Adipocyte (in vitro differentiated cells): ENCODE results near the gene PWP1.

ENCODE experiments used
- DNase-seq: peaks from one replicate; pipeline ENCODE4 v3.0.0-alpha.2; 2015; ENCODE audit warnings: low read depth
- H3K27me3 ChIP-seq: replicated peaks from 2 replicates; pipeline ENCODE4 v1.7.0; 2013; ENCODE audit warnings: mild to moderate bottlenecking, low read length, moderate library complexity; ENCODE audit not compliant: control insufficient read depth, insufficient read depth
- H3K36me3 ChIP-seq: 2 replicates; pipeline ENCODE4 v1.7.0; 2013; ENCODE audit warnings: low read length, mild to moderate bottlenecking, moderate library complexity; ENCODE audit not compliant: control insufficient read depth, insufficient read depth, severe bottlenecking
- H3K4me1 ChIP-seq: 2 replicates; pipeline ENCODE4 v1.7.0; 2013; ENCODE audit warnings: mild to moderate bottlenecking, low read length, moderate library complexity; ENCODE audit not compliant: control insufficient read depth, insufficient read depth
- H3K4me3 ChIP-seq: 2 replicates; pipeline ENCODE4 v1.7.0; 2013; ENCODE audit warnings: mild to moderate bottlenecking, low read length, moderate library complexity
- H3K9ac ChIP-seq: 2 replicates; pipeline ENCODE4 v1.7.0; 2013; ENCODE audit warnings: mild to moderate bottlenecking, low read length, moderate library complexity
- H3K9me3 ChIP-seq: 2 replicates; pipeline ENCODE4 v1.7.0; 2013; ENCODE audit warnings: mild to moderate bottlenecking, low read length, moderate library complexity; ENCODE audit not compliant: control insufficient read depth

Gene PWP1

GRCh38 chr12:107655281-107656065 is 30.1 kb upstream of the PWP1 start:
- Histone ChIP-seq H3K9me3 (no peaks in the 10 kb centered on the region), H3K4me1 (peaks cover 8% of the 10 kb centered on the region), H3K4me3 (no peak overlapping the region), H3K36me3 (no peaks in the 10 kb centered on the region), H3K9ac (no peak overlapping the region), H3K27me3 (peaks cover 8% of the 10 kb centered on the region)
- DNase-seq, result peak; percentile 20

- H3K4me1 ChIP-seq, result peaks cover 11% of the 10 kb centered on the region
- no peaks in the 10 kb centered on the region for H3K36me3 ChIP-seq
- DNase-seq, result no peak
- no peak overlapping the region for H3K4me3 ChIP-seq
- peaks cover 5% of the 10 kb centered on the region for H3K27me3 ChIP-seq
- H3K9me3 ChIP-seq, result no peaks in the 10 kb centered on the region
- H3K9ac ChIP-seq, result no peak overlapping the region
Observed at GRCh38 chr12:107656302-107656701, 29.3 kb upstream of the PWP1 start.

GRCh38 chr12:107657133-107657532 is 28.5 kb upstream of the PWP1 start:
- DNase-seq, result no peak
- H3K27me3 ChIP-seq, result no peaks in the 10 kb centered on the region
- no peak overlapping the region for H3K4me3 ChIP-seq
- no peaks in the 10 kb centered on the region for H3K36me3 ChIP-seq
- no peaks in the 10 kb centered on the region for H3K9me3 ChIP-seq
- peaks cover 11% of the 10 kb centered on the region for H3K4me1 ChIP-seq
- no peak overlapping the region for H3K9ac ChIP-seq

GRCh38 chr12:107657621-107658020 is 28.0 kb upstream of the PWP1 start:
- DNase-seq, result no peak
- no peaks in the 10 kb centered on the region for H3K9me3 ChIP-seq
- no peaks in the 10 kb centered on the region for H3K27me3 ChIP-seq
- no peak overlapping the region for H3K9ac ChIP-seq
- no peak overlapping the region for H3K4me3 ChIP-seq
- H3K4me1 ChIP-seq, result peaks cover 11% of the 10 kb centered on the region
- no peaks in the 10 kb centered on the region for H3K36me3 ChIP-seq

- Histone ChIP-seq H3K27me3 (peaks cover 5% of the 10 kb centered on the region), H3K36me3 (no peaks in the 10 kb centered on the region), H3K9me3 (no peaks in the 10 kb centered on the region), H3K9ac (no peak overlapping the region), H3K4me3 (no peak overlapping the region), H3K4me1 (peaks cover 10% of the 10 kb centered on the region)
- DNase-seq, result no peak
Observed at GRCh38 chr12:107660235-107660634, 25.4 kb upstream of the PWP1 start.

- Histone ChIP-seq H3K27me3 (peaks cover 11% of the 10 kb centered on the region), H3K9me3 (no peaks in the 10 kb centered on the region), H3K4me1 (peaks cover 5% of the 10 kb centered on the region), H3K4me3 (no peak overlapping the region), H3K9ac (no peak overlapping the region), H3K36me3 (no peaks in the 10 kb centered on the region)
- no peak for DNase-seq
Observed at GRCh38 chr12:107660861-107661415, 24.7 kb upstream of the PWP1 start.

- DNase-seq, result no peak
- Histone ChIP-seq H3K4me3 (no peak overlapping the region), H3K9me3 (no peaks in the 10 kb centered on the region), H3K9ac (no peak overlapping the region), H3K36me3 (no peaks in the 10 kb centered on the region), H3K27me3 (peaks cover 20% of the 10 kb centered on the region), H3K4me1 (peaks cover 5% of the 10 kb centered on the region)
Observed at GRCh38 chr12:107661830-107662229, 23.8 kb upstream of the PWP1 start.

- Histone ChIP-seq H3K4me1 (peaks cover 5% of the 10 kb centered on the region), H3K4me3 (no peak overlapping the region), H3K36me3 (no peaks in the 10 kb centered on the region), H3K9me3 (no peaks in the 10 kb centered on the region), H3K27me3 (peaks cover 24% of the 10 kb centered on the region), H3K9ac (no peak overlapping the region)
- DNase-seq, result no peak
Observed at GRCh38 chr12:107662484-107662883, 23.1 kb upstream of the PWP1 start.

GRCh38 chr12:107663277-107663676 is 22.3 kb upstream of the PWP1 start:
- H3K4me3 ChIP-seq, result no peak overlapping the region
- H3K9me3 ChIP-seq, result no peaks in the 10 kb centered on the region
- H3K36me3 ChIP-seq, result no peaks in the 10 kb centered on the region
- no peak for DNase-seq
- H3K27me3 ChIP-seq, result peaks cover 31% of the 10 kb centered on the region
- no peak overlapping the region for H3K9ac ChIP-seq
- peaks cover 5% of the 10 kb centered on the region for H3K4me1 ChIP-seq

- no peaks in the 10 kb centered on the region for H3K36me3 ChIP-seq
- H3K4me3 ChIP-seq, result no peak overlapping the region
- no peak for DNase-seq
- H3K9me3 ChIP-seq, result no peaks in the 10 kb centered on the region
- H3K9ac ChIP-seq, result no peak overlapping the region
- H3K4me1 ChIP-seq, result no peaks in the 10 kb centered on the region
- H3K27me3 ChIP-seq, result peaks cover 59% of the 10 kb centered on the region
Observed at GRCh38 chr12:107666009-107666408, 19.6 kb upstream of the PWP1 start.

GRCh38 chr12:107667464-107667863 is 18.1 kb upstream of the PWP1 start:
- Histone ChIP-seq H3K36me3 (no peaks in the 10 kb centered on the region), H3K4me1 (no peaks in the 10 kb centered on the region), H3K9ac (no peak overlapping the region)

More at GRCh38 chr12:107667464-107667863, 18.1 kb upstream of the PWP1 start:
- DNase-seq, result no peak
- Histone ChIP-seq H3K27me3 (peaks cover 67% of the 10 kb centered on the region), H3K4me3 (no peak overlapping the region), H3K9me3 (no peaks in the 10 kb centered on the region)
